CD14-positive monocyte (primary cell): ENCODE results near the gene AJUBA. TPM values are rescaled to one million over a fixed set of nuclear protein-coding genes. Genes with fewer than 3 reads are reported as not detected.

ENCODE experiments used
- DNase-seq, 3 donors: peaks; one replicate each; pipeline ENCODE4 v3.0.0-alpha.2; 2011 to 2022
- H2AFZ ChIP-seq: 2 replicates; pipeline ENCODE4 v1.6.0; 2012; ENCODE audit warnings: mild to moderate bottlenecking, low read depth, low read length, inconsistent platforms; ENCODE audit not compliant: insufficient read depth, poor library complexity, severe bottlenecking
- H3K27ac ChIP-seq, 2 donors: 1 replicate in 1 of 2; 2 replicates in 1 of 2; pipeline ENCODE4 v1.5.1; 2012 to 2013; ENCODE audit warnings: low read length in 2 of 2, control low read depth in 1 of 2, inconsistent platforms in 1 of 2, low read depth in 1 of 2, mild to moderate bottlenecking in 1 of 2
- H3K27me3 ChIP-seq, 2 donors: one replicate each; pipeline versions ENCODE4 v1.6.0 to v1.6.1; 2011 to 2013; ENCODE audit warnings: low read length in 2 of 2; ENCODE audit not compliant: control insufficient read depth in 2 of 2, insufficient read depth in 2 of 2
- H3K36me3 ChIP-seq, 2 donors: replicated peaks in 1 of 2; 1 replicate in 1 of 2; 2 replicates in 1 of 2; pipeline versions ENCODE4 v1.5.1 to v1.6.1; 2012 to 2013; ENCODE audit warnings: low read length in 2 of 2, control low read depth in 1 of 2, inconsistent platforms in 1 of 2, mild to moderate bottlenecking in 1 of 2; ENCODE audit not compliant: insufficient read depth in 2 of 2, control insufficient read depth in 1 of 2
- H3K4me1 ChIP-seq, 2 donors: 1 replicate in 1 of 2; 2 replicates in 1 of 2; pipeline versions ENCODE4 v1.5.1 to v1.6.1; 2012 to 2013; ENCODE audit warnings: low read length in 2 of 2, control low read depth in 1 of 2, inconsistent platforms in 1 of 2, mild to moderate bottlenecking in 1 of 2, moderate library complexity in 1 of 2; ENCODE audit not compliant: insufficient read depth in 2 of 2, control insufficient read depth in 1 of 2
- H3K4me2 ChIP-seq: replicated peaks from 2 replicates; pipeline ENCODE3; 2012; ENCODE audit warnings: low read length, moderate library complexity, mild to moderate bottlenecking; ENCODE audit not compliant: poor library complexity, severe bottlenecking; ENCODE audit errors: extremely low read depth
- H3K4me3 ChIP-seq, 3 experiments: fragments of 200-600 bp in 1 of 3; sonication (generic) in 1 of 3; replicated peaks in 1 of 3; 1 replicate in 2 of 3; 2 replicates in 1 of 3; pipeline ENCODE4 v1.5.1; 2011 to 2013; ENCODE audit warnings: low read length in 3 of 3, mild to moderate bottlenecking in 3 of 3, control low read depth in 2 of 3, low read depth in 2 of 3, inconsistent platforms in 1 of 3, moderate library complexity in 1 of 3
- H3K79me2 ChIP-seq: 2 replicates; pipeline ENCODE4 v1.6.0; 2012; ENCODE audit warnings: mild to moderate bottlenecking, control low read depth, inconsistent platforms, low read length, moderate library complexity; ENCODE audit not compliant: insufficient read depth
- H3K9ac ChIP-seq: 2 replicates; pipeline ENCODE4 v1.6.0; 2017; ENCODE audit warnings: low read length, mild to moderate bottlenecking; ENCODE audit not compliant: insufficient read depth, poor library complexity, severe bottlenecking
- H3K9me3 ChIP-seq, 2 donors: replicated peaks in 1 of 2; 1 replicate in 1 of 2; 2 replicates in 1 of 2; pipeline versions ENCODE4 v1.5.1 to v1.6.1; 2012 to 2013; ENCODE audit warnings: low read length in 2 of 2, control low read depth in 1 of 2; ENCODE audit not compliant: control insufficient read depth in 1 of 2, insufficient read depth in 1 of 2
- H4K20me1 ChIP-seq: 2 replicates; pipeline ENCODE4 v1.6.0; 2012; ENCODE audit warnings: mild to moderate bottlenecking, low read length, control low read depth, moderate library complexity; ENCODE audit not compliant: insufficient read depth
- H3K27ac Mint-ChIP-seq, 7 donors: one replicate each; pipeline ENCODE4 v1.8.0; 2020; ENCODE audit warnings: mild to moderate bottlenecking in 7 of 7, mixed read lengths in 7 of 7, moderate library complexity in 6 of 7, inconsistent platforms in 2 of 7
- H3K27me3 Mint-ChIP-seq, 3 donors: one replicate each; pipeline ENCODE4 v1.8.0; 2021 to 2022; ENCODE audit warnings: low read depth in 3 of 3, mild to moderate bottlenecking in 3 of 3, mixed read lengths in 3 of 3, moderate library complexity in 3 of 3, inconsistent platforms in 1 of 3
- H3K36me3 Mint-ChIP-seq, 2 donors: one replicate each; pipeline ENCODE4 v1.8.0; 2020; ENCODE audit warnings: mixed read lengths in 2 of 2, inconsistent platforms in 1 of 2, mild to moderate bottlenecking in 1 of 2
- H3K4me1 Mint-ChIP-seq: one replicate; pipeline ENCODE4 v1.8.0; 2020; ENCODE audit warnings: mild to moderate bottlenecking, mixed read lengths
- H3K4me3 Mint-ChIP-seq, 2 donors: one replicate each; pipeline ENCODE4 v1.8.0; 2020; ENCODE audit warnings: mild to moderate bottlenecking in 2 of 2, mixed read lengths in 2 of 2, moderate library complexity in 1 of 2
- H3K9me3 Mint-ChIP-seq, 7 donors: one replicate each; pipeline ENCODE4 v1.8.0; 2020 to 2022; ENCODE audit warnings: mixed read lengths in 7 of 7, mild to moderate bottlenecking in 6 of 7, moderate library complexity in 6 of 7, inconsistent platforms in 2 of 7
- whole genome bisulfite sequencing: methylation state at CpG from one replicate; pipeline ENCODE4 v1.1.5; 2013; ENCODE audit warnings: missing lambda C conversion rate; ENCODE audit not compliant: insufficient coverage; 5-methylcytosine and 5-hydroxymethylcytosine counted together
- intact Hi-C, 2 donors: fragments of 100-400 bp; cut with micrococcal nuclease; formaldehyde crosslinking; loops; one replicate each; pipeline versions ENCODE4 v1.15.0 to v1.15.1; 2023
- polyA plus RNA-seq, 3 donors: library from polyadenylated mRNA; depleted of rRNA in 1 of 3; unstranded in 2 of 3; stranded (reverse) in 1 of 3; fragments of 300-500 nt in 2 of 3; fragments of >200 nt in 1 of 3; fragmentation: Illumina TruSeq in 2 of 3; gene quantifications; 1 replicate in 2 of 3; 2 replicates in 1 of 3; pipeline ENCODE4 v1.2.3, GENCODE V29; 2012 to 2021
- TF ChIP-seq, protein P1 (sequence below): fragments of 200-600 bp; IDR thresholded peaks from one replicate; pipeline ENCODE4 v1.8.0; 2022; ENCODE audit warnings: antibody characterized with exemption, mild to moderate bottlenecking

The AJUBA gene
- polyA plus RNA-seq, 3 donors: 0.04 TPM; not detected in 2

DNA sequence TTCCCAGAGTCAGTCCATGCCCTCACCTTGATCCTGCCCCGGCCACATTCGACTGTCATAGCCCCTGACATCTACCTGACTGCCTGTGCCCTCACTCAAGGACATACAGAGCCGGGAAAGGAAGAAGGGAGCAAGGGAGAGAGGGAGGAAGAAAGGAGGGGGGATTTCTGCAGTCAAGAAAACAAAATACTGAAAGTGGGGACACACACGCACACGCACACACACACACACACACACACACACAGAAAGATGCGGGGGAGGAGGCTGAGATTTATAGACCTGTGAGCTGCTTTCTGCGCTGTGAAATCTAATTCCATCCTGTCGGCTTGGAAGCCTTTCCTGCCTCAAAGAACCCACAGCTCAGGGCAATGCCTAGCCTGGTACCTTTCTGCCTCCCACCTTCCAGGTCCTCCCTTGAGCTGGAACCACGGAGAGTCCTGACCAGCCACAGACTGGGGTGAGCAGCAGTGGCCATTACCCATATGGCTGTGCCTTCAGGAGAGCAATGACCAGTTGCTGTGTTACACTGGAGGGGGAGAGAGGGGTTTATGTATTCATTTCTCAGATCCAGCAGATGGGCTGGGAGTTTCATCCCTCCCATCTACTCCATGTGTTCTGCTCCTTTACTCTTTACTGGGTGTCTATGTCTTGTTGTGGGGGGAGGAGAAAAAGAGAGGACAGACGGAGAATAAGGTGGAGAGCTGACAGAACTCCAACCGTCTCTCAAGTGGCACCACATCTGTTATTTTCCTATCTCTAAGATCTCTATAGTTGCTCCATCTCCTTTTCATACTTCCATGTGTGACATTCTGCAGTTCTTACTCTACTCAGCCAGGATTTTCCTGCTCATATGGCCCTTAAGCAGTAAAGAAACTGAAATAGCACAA, 14.7 kb upstream of the AJUBA start:
- TF ChIP-seq, protein P1, sequence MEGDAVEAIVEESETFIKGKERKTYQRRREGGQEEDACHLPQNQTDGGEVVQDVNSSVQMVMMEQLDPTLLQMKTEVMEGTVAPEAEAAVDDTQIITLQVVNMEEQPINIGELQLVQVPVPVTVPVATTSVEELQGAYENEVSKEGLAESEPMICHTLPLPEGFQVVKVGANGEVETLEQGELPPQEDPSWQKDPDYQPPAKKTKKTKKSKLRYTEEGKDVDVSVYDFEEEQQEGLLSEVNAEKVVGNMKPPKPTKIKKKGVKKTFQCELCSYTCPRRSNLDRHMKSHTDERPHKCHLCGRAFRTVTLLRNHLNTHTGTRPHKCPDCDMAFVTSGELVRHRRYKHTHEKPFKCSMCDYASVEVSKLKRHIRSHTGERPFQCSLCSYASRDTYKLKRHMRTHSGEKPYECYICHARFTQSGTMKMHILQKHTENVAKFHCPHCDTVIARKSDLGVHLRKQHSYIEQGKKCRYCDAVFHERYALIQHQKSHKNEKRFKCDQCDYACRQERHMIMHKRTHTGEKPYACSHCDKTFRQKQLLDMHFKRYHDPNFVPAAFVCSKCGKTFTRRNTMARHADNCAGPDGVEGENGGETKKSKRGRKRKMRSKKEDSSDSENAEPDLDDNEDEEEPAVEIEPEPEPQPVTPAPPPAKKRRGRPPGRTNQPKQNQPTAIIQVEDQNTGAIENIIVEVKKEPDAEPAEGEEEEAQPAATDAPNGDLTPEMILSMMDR: no peak
- intact Hi-C loops: no loop called here

DNA sequence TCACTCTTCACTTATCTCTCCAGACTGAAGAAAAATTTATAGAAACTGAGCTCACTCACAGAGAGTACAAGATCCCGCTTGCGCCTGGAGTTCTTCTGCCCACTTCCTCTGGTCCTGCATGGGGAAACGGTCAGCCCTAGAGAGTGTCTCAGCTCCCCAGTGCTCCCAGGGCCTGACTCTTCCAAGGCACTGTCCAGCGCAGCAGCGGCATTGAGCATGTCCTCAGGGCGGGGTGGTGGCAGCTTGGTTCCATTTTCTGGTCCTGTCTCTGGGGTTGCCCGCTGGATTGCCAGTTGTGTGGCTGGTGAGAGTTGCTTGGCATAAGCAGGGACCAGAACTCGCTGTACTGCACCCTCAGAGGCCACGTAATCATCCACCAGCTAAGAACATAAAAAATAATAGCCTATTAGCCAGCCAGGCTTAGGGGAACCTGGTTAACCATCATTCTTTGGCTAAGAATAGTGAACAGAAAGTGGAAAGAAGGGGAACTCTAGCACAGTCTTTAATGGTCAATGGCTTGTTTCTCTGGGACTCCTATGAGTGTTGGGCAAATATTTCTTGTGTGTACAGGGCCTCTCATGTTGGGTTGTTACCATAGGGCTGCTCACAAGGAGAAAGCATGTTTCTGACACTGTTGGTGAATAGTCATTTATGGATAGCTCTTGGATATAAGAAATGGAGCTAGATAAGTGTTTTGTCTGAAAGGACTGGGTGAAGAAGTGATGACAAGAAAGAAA, 13.7 kb upstream of the AJUBA start:
- H3K4me2 ChIP-seq: no peak overlapping the region
- no peak overlapping the region for H3K27ac ChIP-seq
- H3K27me3 ChIP-seq: no peaks in the 10 kb centered on the region
- H3K36me3 Mint-ChIP-seq: peaks cover 31% of the 10 kb centered on the region in 2 donors
- no peak overlapping the region for H2AFZ ChIP-seq
- no peak overlapping the region for H3K4me3 Mint-ChIP-seq
- 80% methylated on average over 5 of the region's 9 CpGs for WGBS
- H3K9me3 Mint-ChIP-seq: no peaks in the 10 kb centered on the region
- H3K9me3 ChIP-seq: no peaks in the 10 kb centered on the region
- TF ChIP-seq, protein P1: no peak
- H3K4me3 ChIP-seq: no peak overlapping the region
- no peaks in the 10 kb centered on the region for H4K20me1 ChIP-seq
- no peak overlapping the region for H3K27ac Mint-ChIP-seq
- no peaks in the 10 kb centered on the region for H3K4me1 ChIP-seq
- peaks cover 5% of the 10 kb centered on the region for H3K4me1 Mint-ChIP-seq
- H3K36me3 ChIP-seq: peaks cover 5 to 24% of the 10 kb centered on the region in 2 donors
- no peak for DNase-seq
- intact Hi-C loops: no loop called here
- H3K27me3 Mint-ChIP-seq: peaks cover 0 to 1% (median 0%) of the 10 kb centered on the region in 3 donors
- H3K79me2 ChIP-seq: no peaks in the 10 kb centered on the region
- H3K9ac ChIP-seq: no peak overlapping the region

More for the DNA sequence above, 14.7 kb upstream of the AJUBA start:
- Mint-ChIP-seq H3K27me3 (peaks cover 0 to under 1% (median 0%) of the 10 kb centered on the region in 3 donors), H3K36me3 (peaks cover 22 to 28% of the 10 kb centered on the region in 2 donors), H3K4me1 (peaks cover 5% of the 10 kb centered on the region), H3K27ac (no peak overlapping the region), H3K4me3 (no peak overlapping the region), H3K9me3 (no peaks in the 10 kb centered on the region)
- Histone ChIP-seq H3K4me2 (no peak overlapping the region), H3K27ac (no peak overlapping the region), H3K9me3 (no peaks in the 10 kb centered on the region), H4K20me1 (no peaks in the 10 kb centered on the region), H3K4me1 (no peaks in the 10 kb centered on the region), H3K27me3 (no peaks in the 10 kb centered on the region), H3K4me3 (no peak overlapping the region), H3K79me2 (no peaks in the 10 kb centered on the region), H3K9ac (no peak overlapping the region), H3K36me3 (peaks cover 5 to 24% of the 10 kb centered on the region in 2 donors), H2AFZ (no peak overlapping the region)
- WGBS: 89% methylated on average over 3 of the region's 11 CpGs
- DNase-seq: no peak
